GM06990 (cell line): ENCODE data around the gene SLC35F1.

Source experiments
- DNase-seq: peaks from one replicate; pipeline ENCODE4 v3.0.0-alpha.2; 2011; ENCODE audit not compliant: insufficient read length; ENCODE audit errors: extremely low read depth
- H3K27me3 ChIP-seq: replicated peaks from 2 replicates; pipeline ENCODE4 v1.6.0; 2011; ENCODE audit warnings: low read length; ENCODE audit not compliant: control insufficient read depth, insufficient read depth
- H3K36me3 ChIP-seq: 2 replicates; pipeline ENCODE4 v1.5.1; 2011; ENCODE audit warnings: low read length; ENCODE audit not compliant: control insufficient read depth, insufficient read depth
- H3K4me3 ChIP-seq: replicated peaks from 2 replicates; pipeline ENCODE4 v1.5.1; 2011; ENCODE audit warnings: low read depth, mild to moderate bottlenecking, control low read depth, low read length
- TF ChIP-seq, protein P1 (sequence below): IDR thresholded peaks from 2 replicates; pipeline ENCODE4 v1.5.1; 2011; ENCODE audit warnings: low read length, control low read depth, mild to moderate bottlenecking, inconsistent platforms; ENCODE audit not compliant: insufficient read depth, poor library complexity, severe bottlenecking

Gene SLC35F1

DNA sequence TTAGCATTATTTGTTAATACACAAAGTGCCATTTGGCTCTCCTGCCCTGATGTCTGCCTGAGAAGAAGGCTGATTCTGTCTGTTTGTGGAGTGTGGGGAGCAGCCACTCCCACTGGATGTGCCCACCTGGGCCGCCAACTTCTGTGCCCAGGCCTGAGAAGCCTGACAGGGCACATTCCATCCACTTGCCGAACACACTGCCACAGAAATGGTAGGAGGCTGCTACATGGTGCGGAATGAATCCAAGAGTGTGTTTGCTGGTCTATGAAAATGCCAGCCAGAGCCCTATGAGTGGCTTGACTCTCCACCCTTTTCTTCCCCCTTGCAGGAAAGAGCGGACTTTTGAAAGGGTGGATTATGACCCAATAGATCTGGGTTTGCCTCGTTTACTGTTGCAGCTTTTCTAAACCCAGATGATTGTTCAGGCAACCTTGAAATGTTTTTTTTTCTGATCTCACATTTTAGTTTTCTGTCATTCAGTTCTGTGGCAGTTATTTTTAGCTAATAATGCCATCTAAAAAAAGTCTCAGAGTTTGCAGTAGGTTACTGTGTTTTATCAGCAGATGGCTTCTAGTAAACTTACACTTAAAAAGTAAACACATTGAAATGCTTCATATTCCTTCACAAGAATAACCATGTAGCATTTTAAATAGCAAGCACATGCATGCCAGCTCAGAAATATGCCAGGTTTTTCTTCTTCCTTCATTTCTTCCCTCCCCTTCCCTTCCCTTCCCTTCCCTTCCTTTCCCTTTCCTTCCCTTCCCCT, 196.5 kb downstream of the SLC35F1 start:
- Histone ChIP-seq H3K4me3 (no peak overlapping the region), H3K27me3 (no peaks in the 10 kb centered on the region), H3K36me3 (no peaks in the 10 kb centered on the region)
- TF ChIP-seq, protein P1, sequence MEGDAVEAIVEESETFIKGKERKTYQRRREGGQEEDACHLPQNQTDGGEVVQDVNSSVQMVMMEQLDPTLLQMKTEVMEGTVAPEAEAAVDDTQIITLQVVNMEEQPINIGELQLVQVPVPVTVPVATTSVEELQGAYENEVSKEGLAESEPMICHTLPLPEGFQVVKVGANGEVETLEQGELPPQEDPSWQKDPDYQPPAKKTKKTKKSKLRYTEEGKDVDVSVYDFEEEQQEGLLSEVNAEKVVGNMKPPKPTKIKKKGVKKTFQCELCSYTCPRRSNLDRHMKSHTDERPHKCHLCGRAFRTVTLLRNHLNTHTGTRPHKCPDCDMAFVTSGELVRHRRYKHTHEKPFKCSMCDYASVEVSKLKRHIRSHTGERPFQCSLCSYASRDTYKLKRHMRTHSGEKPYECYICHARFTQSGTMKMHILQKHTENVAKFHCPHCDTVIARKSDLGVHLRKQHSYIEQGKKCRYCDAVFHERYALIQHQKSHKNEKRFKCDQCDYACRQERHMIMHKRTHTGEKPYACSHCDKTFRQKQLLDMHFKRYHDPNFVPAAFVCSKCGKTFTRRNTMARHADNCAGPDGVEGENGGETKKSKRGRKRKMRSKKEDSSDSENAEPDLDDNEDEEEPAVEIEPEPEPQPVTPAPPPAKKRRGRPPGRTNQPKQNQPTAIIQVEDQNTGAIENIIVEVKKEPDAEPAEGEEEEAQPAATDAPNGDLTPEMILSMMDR = no peak
- DNase-seq = no peak

- DNase-seq = no peak
- Histone ChIP-seq H3K36me3 (no peaks in the 10 kb centered on the region), H3K27me3 (no peaks in the 10 kb centered on the region), H3K4me3 (no peak overlapping the region)
- TF ChIP-seq, protein P1 = no peak
Observed at GRCh38 chr6:118122161-118122725, 215.2 kb downstream of the SLC35F1 start.

- Histone ChIP-seq H3K36me3 (no peaks in the 10 kb centered on the region), H3K4me3 (no peak overlapping the region), H3K27me3 (no peaks in the 10 kb centered on the region)
- DNase-seq = no peak
- TF ChIP-seq, protein P1 = no peak
Observed at GRCh38 chr6:118122801-118123200, 215.7 kb downstream of the SLC35F1 start.

- TF ChIP-seq, protein P1 = no peak
- H3K27me3 ChIP-seq = no peaks in the 10 kb centered on the region
- no peak for DNase-seq
- no peak overlapping the region for H3K4me3 ChIP-seq
- H3K36me3 ChIP-seq = no peaks in the 10 kb centered on the region
Observed at GRCh38 chr6:118123503-118124037, 216.5 kb downstream of the SLC35F1 start.

- Histone ChIP-seq H3K36me3 (no peaks in the 10 kb centered on the region), H3K4me3 (no peak overlapping the region), H3K27me3 (no peaks in the 10 kb centered on the region)
- TF ChIP-seq, protein P1 = no peak
- DNase-seq = no peak
Observed at GRCh38 chr6:118124851-118125250, 217.8 kb downstream of the SLC35F1 start.
